ENCODE data around the gene DLG2. TPM values are rescaled to one million over a fixed set of nuclear protein-coding genes. Genes with fewer than 3 reads are reported as not detected.

Gene DLG2
- total and polyA plus RNA-seq, 2 of the 4 experiments (the other 2 are of a cell fraction): 0.31 to 0.36 TPM

DNA sequence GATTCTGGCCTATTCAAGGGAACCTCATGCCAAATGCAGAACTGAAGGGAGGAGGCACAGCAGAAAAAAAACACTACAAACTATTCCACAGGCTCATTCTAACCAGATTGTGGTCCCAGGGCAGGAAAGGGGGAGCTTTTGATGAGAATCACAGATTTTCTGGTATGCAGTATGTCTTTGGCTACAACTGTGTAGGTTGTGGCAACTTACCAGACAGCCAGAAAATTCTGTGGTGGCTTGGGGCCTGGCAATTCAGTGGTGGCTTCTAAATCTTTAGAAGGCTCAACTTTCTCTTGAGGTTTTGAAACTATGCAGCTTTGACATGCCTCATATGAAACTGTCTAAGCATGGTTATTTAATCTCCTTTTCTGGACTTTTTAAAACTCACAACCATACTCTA is 1490.2 kb downstream of the DLG2 start:
- Histone ChIP-seq H3K27ac (ENCODE audit: insufficient read depth, low read length) (no peak overlapping the region), H3K9me3 (ENCODE audit: control insufficient read depth, insufficient read depth, low read length) (no peaks in the 10 kb centered on the region), H3K4me2 (ENCODE audit: low read depth, low read length) (no peak overlapping the region), H2BK15ac (ENCODE audit: low read depth, low read length) (no peak overlapping the region), H4K5ac (ENCODE audit: low read depth, low read length) (no peak overlapping the region), H3K27me3 (ENCODE audit: control insufficient read depth, insufficient read depth, low read length) (no peaks in the 10 kb centered on the region), H3K4me3 (ENCODE audit: insufficient read depth, low read depth, low read length) (no peak overlapping the region), H2BK120ac (ENCODE audit: low read depth, low read length) (no peak overlapping the region), H3K79me1 (ENCODE audit: low read depth in 1 of 2, low read length in 2 of 2) (no peaks in the 10 kb centered on the region), H3K9me1 (ENCODE audit: insufficient read depth, low read length) (no peaks in the 10 kb centered on the region), H2AK9ac (replicated peaks; ENCODE audit: low read depth, low read length, poor library complexity) (no peak overlapping the region), H2AK5ac (ENCODE audit: low read depth, low read length) (no peak overlapping the region), H3K14ac (replicated peaks; ENCODE audit: low read depth, low read length) (no peak overlapping the region), H2BK5ac (ENCODE audit: low read depth, low read length, poor library complexity, severe bottlenecking) (no peak overlapping the region), H3K23ac (ENCODE audit: low read depth, low read length) (no peak overlapping the region), H3K36me3 (ENCODE audit: control insufficient read depth, insufficient read depth, low read length) (no peaks in the 10 kb centered on the region), H3K4me1 (ENCODE audit: control insufficient read depth, insufficient read depth, low read length) (no peaks in the 10 kb centered on the region), H3K18ac (ENCODE audit: low read depth, low read length) (no peak overlapping the region), H4K8ac (ENCODE audit: low read depth in 2 of 2, low read length in 2 of 2) (no peak overlapping the region), H2BK20ac (ENCODE audit: low read depth, low read length) (no peak overlapping the region), H3K56ac (ENCODE audit: extremely low read depth, insufficient read depth, low read length) (no peak overlapping the region), H3K4ac (ENCODE audit: low read depth, low read length) (no peak overlapping the region), H2AFZ (replicated peaks; ENCODE audit: low read length, poor library complexity) (no peak overlapping the region), H3K9ac (ENCODE audit: low read depth, low read length) (no peak overlapping the region), H4K91ac (ENCODE audit: insufficient read depth, low read depth, low read length) (no peak overlapping the region), H4K20me1 (ENCODE audit: insufficient read depth, low read length) (no peaks in the 10 kb centered on the region)
- BruUV-seq (replicated peaks): no TSS peak
- in situ Hi-C loops (cut with MboI; ENCODE audit: low sequenced_read_pairs) (no loop called here), dilution Hi-C loops (cut with HindIII; ENCODE audit: low sequenced_read_pairs, unreplicated experiment) (no loop called here), intact Hi-C loops (cut with micrococcal nuclease) (no loop called here)
- TF ChIP-seq ELK1 (IDR thresholded peaks at IDR 0.05; ENCODE audit: borderline replicate concordance, low read depth, low read length) (no peak), MXI1 (IDR thresholded peaks at IDR 0.05; ENCODE audit: borderline replicate concordance, low read depth, low read length) (no peak)
- TF ChIP-seq, protein P1, sequence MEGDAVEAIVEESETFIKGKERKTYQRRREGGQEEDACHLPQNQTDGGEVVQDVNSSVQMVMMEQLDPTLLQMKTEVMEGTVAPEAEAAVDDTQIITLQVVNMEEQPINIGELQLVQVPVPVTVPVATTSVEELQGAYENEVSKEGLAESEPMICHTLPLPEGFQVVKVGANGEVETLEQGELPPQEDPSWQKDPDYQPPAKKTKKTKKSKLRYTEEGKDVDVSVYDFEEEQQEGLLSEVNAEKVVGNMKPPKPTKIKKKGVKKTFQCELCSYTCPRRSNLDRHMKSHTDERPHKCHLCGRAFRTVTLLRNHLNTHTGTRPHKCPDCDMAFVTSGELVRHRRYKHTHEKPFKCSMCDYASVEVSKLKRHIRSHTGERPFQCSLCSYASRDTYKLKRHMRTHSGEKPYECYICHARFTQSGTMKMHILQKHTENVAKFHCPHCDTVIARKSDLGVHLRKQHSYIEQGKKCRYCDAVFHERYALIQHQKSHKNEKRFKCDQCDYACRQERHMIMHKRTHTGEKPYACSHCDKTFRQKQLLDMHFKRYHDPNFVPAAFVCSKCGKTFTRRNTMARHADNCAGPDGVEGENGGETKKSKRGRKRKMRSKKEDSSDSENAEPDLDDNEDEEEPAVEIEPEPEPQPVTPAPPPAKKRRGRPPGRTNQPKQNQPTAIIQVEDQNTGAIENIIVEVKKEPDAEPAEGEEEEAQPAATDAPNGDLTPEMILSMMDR (conservative IDR thresholded peaks at IDR 0.05; ENCODE audit: low read depth, low read length): no peak
- DNase-seq: no peak
- CTCF ChIA-PET: no interaction called here
- POLR2A ChIA-PET (ENCODE audit: unreplicated experiment): no interaction called here
- ATAC-seq (ENCODE audit: low read depth): no peak

Data from IMR-90 (cell line).